CMK (cell line): ENCODE results near the gene LXN.

ENCODE experiments used
- DNase-seq: peaks from one replicate; pipeline ENCODE4 v3.0.0-alpha.2; 2010; ENCODE audit warnings: low read depth

LXN gene

GRCh38 chr3:158668506-158668905 lies 3.9 kb downstream of the LXN start:
- no peak for DNase-seq

- DNase-seq: no peak
Observed at GRCh38 chr3:158666416-158666815, 6.0 kb downstream of the LXN start.

GRCh38 chr3:158663832-158664231 lies 8.6 kb downstream of the LXN start:
- no peak for DNase-seq

- no peak for DNase-seq
Observed at GRCh38 chr3:158663246-158663645, 9.2 kb downstream of the LXN start.

GRCh38 chr3:158660711-158661110 lies 11.7 kb downstream of the LXN start:
- DNase-seq: no peak

- peak; percentile 21 for DNase-seq
Observed at GRCh38 chr3:158659454-158660237, 12.8 kb downstream of the LXN start.

- DNase-seq: no peak
Observed at GRCh38 chr3:158658889-158659288, 13.6 kb downstream of the LXN start.

- DNase-seq: no peak
Observed at GRCh38 chr3:158652463-158652862, 20.0 kb downstream of the LXN start.

GRCh38 chr3:158651192-158651591 lies 21.3 kb downstream of the LXN start:
- no peak for DNase-seq

GRCh38 chr3:158649791-158650190 lies 22.7 kb downstream of the LXN start:
- no peak for DNase-seq

- peak; percentile 68 for DNase-seq
Observed at GRCh38 chr3:158644345-158644908, 28.0 kb downstream of the LXN start, which contains the start of gene GFM1. GFM1 (plus strand) TSS chr3:158644527; CDS start chr3:158644635, 108 bp downstream.

GRCh38 chr3:158642474-158643210 lies 29.8 kb downstream of the LXN start:
- DNase-seq: no peak

GRCh38 chr3:158642005-158642404 lies 30.4 kb downstream of the LXN start:
- no peak for DNase-seq

- DNase-seq: no peak
Observed at GRCh38 chr3:158640646-158641045, 31.8 kb downstream of the LXN start.

GRCh38 chr3:158631981-158632380 lies 40.5 kb downstream of the LXN start:
- no peak for DNase-seq

GRCh38 chr3:158625881-158626280 lies 46.6 kb downstream of the LXN start:
- no peak for DNase-seq

- no peak for DNase-seq
Observed at GRCh38 chr3:158617982-158618875, 54.2 kb downstream of the LXN start.
